GM19099 (cell line): ENCODE data around the gene TSPAN11.

Source experiments
- POLR2A ChIP-seq: IDR thresholded peaks from 3 replicates; pipeline ENCODE4 v1.6.1; 2011; ENCODE audit warnings: low read depth; ENCODE audit not compliant: insufficient read length; ENCODE audit errors: extremely low read depth

TSPAN11 gene

DNA sequence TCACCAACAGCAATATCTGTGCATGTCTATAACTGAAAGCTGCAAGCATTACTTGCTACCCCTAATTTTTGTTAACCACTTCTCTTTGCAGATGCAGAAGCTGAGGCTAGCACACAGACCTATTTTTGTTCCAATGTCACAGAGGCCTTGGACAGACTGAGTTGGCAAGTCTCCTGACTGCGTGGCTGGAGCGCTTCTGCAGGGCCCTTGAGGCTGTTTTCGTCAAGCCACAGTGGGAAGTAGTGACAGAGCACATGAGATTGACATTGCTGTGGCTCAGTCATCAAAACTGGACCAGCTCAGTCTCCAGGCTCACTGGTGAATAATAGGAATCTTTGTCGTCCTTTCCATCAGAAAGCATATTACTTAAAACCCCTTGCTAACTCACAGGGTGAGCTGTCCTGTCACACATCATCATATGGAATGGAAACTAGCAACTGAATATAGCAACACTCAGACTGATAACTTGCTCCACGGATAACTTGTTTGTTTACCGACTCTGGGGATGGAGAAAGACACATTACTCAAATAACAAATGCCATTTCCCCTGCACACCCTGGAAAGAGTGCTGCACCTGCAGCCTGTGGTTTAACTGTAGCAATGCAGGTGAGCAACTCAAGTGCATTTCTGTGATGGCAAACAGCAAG lies 103.5 kb downstream of the TSPAN11 start:
- no peak for TF ChIP-seq POLR2A

DNA sequence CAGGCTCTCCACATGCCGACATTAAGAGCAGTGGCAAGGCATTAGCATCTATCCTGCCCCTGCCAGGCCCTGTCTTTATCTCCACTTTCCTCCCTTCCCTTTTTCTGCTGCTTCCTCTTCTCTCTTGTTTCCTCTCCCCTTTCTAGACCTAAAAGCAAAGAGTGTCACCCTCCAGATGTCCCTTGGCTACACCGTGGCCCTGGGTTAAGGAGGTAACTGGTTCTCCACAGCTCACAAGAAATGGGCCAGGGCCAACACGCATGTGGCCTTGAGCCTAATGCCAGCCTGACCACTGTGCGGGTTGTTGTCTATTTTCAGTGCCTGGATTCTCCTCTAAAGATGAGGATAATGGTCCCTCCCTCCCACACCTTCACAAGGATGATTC lies 105.4 kb downstream of the TSPAN11 start:
- no peak for TF ChIP-seq POLR2A

DNA sequence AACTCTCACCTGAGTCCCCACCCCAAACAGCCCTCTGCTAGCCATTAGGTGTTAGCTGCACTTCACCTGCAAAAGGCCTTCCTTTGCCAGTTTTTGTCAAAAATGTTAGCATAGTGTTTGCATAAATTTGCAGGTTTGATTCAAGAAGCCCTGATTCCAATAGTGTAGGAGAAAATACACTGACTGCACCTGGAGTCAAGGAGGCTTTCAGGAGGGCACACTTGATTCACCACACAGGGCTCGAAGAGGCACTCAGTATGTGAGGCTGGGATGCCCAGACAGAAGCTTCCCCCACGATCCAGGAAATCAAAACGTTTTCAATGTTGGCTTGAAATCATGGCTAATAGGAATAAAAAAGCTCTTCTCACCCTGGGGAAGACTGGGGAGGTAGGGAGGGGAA lies 106.6 kb downstream of the TSPAN11 start:
- no peak for TF ChIP-seq POLR2A

DNA sequence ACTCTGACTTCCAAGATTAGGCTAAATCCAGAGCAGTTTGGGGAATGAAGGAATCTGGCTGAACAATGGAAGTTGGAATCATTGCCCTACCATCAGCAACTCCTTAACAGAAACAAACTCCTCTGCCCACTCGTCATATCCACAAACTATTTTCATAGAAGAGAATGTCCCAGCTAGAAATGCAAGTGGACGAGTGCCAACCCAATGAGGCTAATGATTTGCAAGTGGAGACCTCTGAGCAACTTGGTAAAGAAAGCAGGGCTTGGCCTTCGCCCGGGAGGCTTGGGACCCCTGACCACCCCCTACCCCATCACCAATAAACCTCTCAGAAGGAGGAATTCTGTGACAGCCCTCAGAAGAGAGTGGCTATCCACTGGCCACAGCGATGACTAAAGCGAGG lies 107.1 kb downstream of the TSPAN11 start:
- TF ChIP-seq POLR2A = no peak

DNA sequence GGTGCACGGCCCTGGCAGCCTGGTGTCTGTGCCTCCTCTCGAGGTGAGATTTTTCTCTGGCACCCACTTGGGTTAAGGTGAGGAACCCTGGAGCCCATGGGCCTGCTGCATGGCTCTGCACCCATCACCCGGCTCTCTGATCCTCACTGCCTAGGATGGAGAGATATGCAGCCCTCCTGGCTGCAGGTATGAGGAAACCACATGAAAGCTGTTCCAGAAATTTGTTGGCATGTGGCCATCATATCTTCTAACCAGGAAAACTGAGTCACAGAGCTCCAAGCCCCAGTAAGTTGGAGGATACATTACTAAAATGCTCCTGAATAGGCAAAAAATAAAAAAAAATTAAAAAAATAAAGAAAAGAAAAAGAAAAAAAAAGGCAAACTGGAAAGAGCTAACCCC lies 107.8 kb downstream of the TSPAN11 start:
- TF ChIP-seq POLR2A = no peak

DNA sequence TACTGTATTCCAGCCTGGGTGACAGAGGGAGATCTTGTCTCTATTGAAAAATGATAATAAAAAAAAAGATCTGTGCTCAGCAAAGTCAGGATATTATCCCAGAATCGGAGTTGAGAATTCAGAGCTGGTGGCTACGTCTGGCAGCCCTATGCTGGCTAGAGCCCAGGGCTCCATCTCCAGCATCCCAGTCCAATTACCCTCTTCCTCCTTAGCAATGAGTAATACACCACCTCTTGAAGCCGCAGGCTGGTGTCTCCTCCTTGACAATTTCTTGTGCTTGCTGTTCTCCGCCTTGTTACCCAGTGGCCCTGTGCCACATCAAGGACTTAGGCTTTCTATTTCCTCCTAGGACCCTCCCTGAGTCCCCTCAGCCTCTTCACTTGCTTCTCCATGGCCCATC lies 108.7 kb downstream of the TSPAN11 start:
- TF ChIP-seq POLR2A = no peak

DNA sequence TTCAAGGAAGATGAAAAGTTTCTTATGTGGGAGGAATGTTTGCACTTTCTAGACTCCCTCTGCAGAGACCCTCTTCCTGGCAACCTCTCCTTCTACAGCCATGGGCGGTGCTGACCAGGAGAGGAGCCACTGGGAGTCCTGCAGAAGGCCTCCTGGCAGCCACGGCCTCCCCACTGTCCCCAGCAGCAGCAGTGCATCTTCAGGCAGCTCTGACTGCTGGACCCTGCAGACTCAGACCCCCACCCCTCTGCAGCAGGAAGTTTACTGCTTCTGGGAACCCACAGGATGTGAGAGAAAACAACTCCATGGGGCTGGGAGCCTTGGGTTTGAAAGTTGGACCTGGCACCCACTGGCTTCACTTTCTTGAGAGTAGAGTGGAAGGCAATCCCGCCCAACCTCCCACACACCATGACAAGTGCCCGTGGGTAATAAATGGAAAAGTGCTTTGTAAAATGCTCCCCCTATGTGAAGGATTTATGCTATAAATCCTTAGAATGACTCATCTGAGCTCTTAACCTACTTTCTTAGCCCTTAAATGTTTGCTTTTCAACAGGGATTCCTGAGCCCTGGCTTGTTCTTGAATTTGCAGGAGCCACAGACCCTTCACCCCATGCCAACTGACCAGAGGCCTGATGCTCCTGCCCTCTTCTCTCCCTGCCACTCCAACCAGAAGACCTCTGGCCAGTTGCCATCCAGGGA lies 109.6 kb downstream of the TSPAN11 start:
- TF ChIP-seq POLR2A = no peak

DNA sequence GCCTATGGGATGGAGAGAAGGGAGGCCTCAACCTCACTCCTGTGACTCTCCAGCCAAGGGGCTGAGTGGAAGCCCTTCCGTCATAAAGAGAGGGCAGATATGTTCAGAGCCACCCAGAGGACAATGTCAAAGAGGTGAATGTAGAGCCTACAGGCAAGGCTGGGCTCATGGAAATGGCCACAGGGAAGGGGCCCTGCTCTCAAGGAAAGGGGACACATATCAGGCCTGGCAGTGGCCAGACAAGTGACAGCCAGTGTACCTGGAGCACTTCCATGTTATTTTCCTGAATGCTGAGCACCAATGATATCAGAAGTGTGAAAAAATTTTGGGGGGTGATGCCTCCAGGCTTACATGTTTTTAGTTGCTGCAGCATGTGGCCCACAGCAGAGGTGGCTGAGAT lies 110.5 kb downstream of the TSPAN11 start:
- TF ChIP-seq POLR2A = no peak

DNA sequence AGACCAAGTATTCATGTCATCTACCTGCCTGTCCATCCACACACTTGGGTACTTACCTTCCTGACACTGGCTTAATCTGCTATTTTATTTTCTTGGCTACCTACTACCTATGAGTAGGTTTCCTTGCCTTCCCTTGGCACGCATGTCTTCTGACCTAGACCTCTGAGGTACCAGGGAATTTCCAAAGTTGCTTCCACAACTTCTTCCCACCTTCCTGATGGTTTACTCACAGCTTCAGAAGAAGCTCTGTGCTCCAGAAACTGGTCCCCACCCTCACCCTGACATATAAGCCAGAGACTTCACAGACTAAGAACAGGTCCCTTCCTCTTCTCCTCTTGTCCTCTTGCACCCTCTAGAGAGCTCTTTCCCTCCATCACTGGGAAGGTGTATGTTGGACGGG lies 111.4 kb downstream of the TSPAN11 start:
- TF ChIP-seq POLR2A = no peak

DNA sequence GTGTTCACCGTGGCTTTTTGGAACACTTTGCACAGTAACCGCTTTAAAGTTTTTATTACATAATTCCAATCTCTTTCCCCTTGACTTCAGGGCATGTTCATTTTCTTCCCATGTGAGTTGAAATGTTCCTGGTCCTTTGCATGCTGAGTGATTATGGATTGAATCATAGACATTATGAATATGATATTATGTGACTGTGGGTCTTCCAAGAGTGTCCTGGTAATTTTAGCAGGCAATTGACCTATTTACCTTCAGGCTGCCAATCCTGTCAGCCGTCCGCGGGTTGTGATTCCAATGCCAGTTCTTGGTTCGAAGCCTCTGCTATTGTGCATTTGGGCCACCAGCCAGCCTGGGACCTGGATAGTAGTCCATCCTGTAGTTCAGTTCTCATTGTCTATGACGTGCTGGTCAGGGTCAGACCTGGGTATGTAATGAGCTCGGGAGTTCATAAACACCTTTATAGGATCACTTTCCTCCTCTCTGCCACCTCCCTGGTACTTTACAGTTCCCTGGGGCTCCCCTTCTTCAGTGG lies 114.6 kb downstream of the TSPAN11 start:
- TF ChIP-seq POLR2A = no peak
